MCF 10A (cell line): ENCODE data around the gene ASAP3. TPM values are rescaled to one million over a fixed set of nuclear protein-coding genes. Genes with fewer than 3 reads are reported as not detected.

Experiments used
- BruUV-seq: library from RNA; stranded (reverse); fragments of 400-500 nt; replicated peaks from 2 replicates; lab custom pipeline; 2021; lab: Mats Ljungman, UMichigan
- CTCF ChIA-PET: fragments of 300-600 bp; sonication (Branson Sonifier 250); formaldehyde crosslinking; extraction: SDS; loops from one replicate; lab custom pipeline; 2021; ENCODE audit warnings: antibody characterized with exemption, inconsistent platforms; lab: Yijun Ruan, JAX
- POLR2A ChIA-PET: fragments of 300-600, 350-650 bp; sonication (Branson Sonifier 250); formaldehyde crosslinking; extraction: SDS; loops from one replicate; lab custom pipeline; 2020; ENCODE audit warnings: antibody characterized with exemption, inconsistent platforms; lab: Yijun Ruan, JAX
- DNase-seq: peaks from one replicate; pipeline ENCODE4 v3.0.0-alpha.2; 2018; ENCODE audit not compliant: unreplicated experiment
- H3K27ac Mint-ChIP-seq: one replicate; pipeline ENCODE4 v1.8.0; 2022; ENCODE audit warnings: mild to moderate bottlenecking, low read depth, mixed read lengths; ENCODE audit not compliant: unreplicated experiment
- H3K27me3 Mint-ChIP-seq: one replicate; pipeline ENCODE4 v1.8.0; 2022; ENCODE audit warnings: mixed read lengths; ENCODE audit not compliant: insufficient read depth, unreplicated experiment
- H3K36me3 Mint-ChIP-seq: one replicate; pipeline ENCODE4 v1.8.0; 2022; ENCODE audit warnings: mild to moderate bottlenecking, moderate library complexity, mixed read lengths; ENCODE audit not compliant: insufficient read depth, unreplicated experiment
- H3K4me1 Mint-ChIP-seq: one replicate; pipeline ENCODE4 v1.8.0; 2022; ENCODE audit warnings: mixed read lengths; ENCODE audit not compliant: insufficient read depth, unreplicated experiment
- H3K4me3 Mint-ChIP-seq: one replicate; pipeline ENCODE4 v1.8.0; 2022; ENCODE audit warnings: mild to moderate bottlenecking, moderate library complexity, mixed read lengths; ENCODE audit not compliant: unreplicated experiment
- H3K9me3 Mint-ChIP-seq: one replicate; pipeline ENCODE4 v1.8.0; 2022; ENCODE audit warnings: mixed read lengths; ENCODE audit not compliant: unreplicated experiment
- CTCF ChIP-seq: fragments of 200-600 bp; IDR thresholded peaks from one replicate; pipeline ENCODE4 v1.8.0; 2022; ENCODE audit warnings: antibody characterized with exemption, mild to moderate bottlenecking; ENCODE audit not compliant: unreplicated experiment
- intact Hi-C: fragments of 100-400 bp; cut with micrococcal nuclease; formaldehyde crosslinking; loops from 2 replicates; pipeline ENCODE4 v1.14.1; 2022
- total RNA-seq: library from RNA; stranded (reverse); gene quantifications from 2 replicates; pipeline ENCODE4 v1.2.3, GENCODE V29; 2022

ASAP3 gene
- total RNA-seq, 1 experiment from 2014 or later: 11.1 TPM

GRCh38 chr1:23400324-23401114, 83.5 kb downstream of the ASAP3 start:
- H3K36me3 Mint-ChIP-seq: no peaks in the 10 kb centered on the region
- no TSS peak for BruUV-seq
- intact Hi-C loops: loop anchor here (5.0 to 10.0 kb wide), 3 partner anchors 77 to 296 kb away; no protein-coding TSS in a partner anchor
- H3K27ac Mint-ChIP-seq: no peak overlapping the region
- H3K27me3 Mint-ChIP-seq: no peaks in the 10 kb centered on the region
- H3K9me3 Mint-ChIP-seq: no peaks in the 10 kb centered on the region
- DNase-seq: peak; percentile 65
- no peak overlapping the region for H3K4me3 Mint-ChIP-seq
- POLR2A ChIA-PET: interaction anchor here (0.6 to 6.1 kb wide), 5 partner anchors 15 to 73 kb away, joined by 3 to 247 read pairs (median 65); partner anchors contain the start of genes HNRNPR and ZNF436
- TF ChIP-seq CTCF: no peak
- peaks cover 31% of the 10 kb centered on the region for H3K4me1 Mint-ChIP-seq
- CTCF ChIA-PET: interaction anchor here (0.7 to 0.8 kb wide), 2 partner anchors 12 to 82 kb away, joined by 3 to 4 read pairs; no protein-coding TSS in a partner anchor

GRCh38 chr1:23399229-23399628, 84.8 kb downstream of the ASAP3 start:
- intact Hi-C loops: no loop called here
- CTCF ChIA-PET: no interaction called here
- POLR2A ChIA-PET: interaction anchor here (5.7 kb wide), 1 partner anchor 13 kb away, joined by 65 read pairs; no protein-coding TSS in a partner anchor
- Mint-ChIP-seq H3K27me3 (no peaks in the 10 kb centered on the region), H3K36me3 (no peaks in the 10 kb centered on the region), H3K27ac (no peak overlapping the region), H3K4me3 (no peak overlapping the region), H3K4me1 (peaks cover 28% of the 10 kb centered on the region), H3K9me3 (no peaks in the 10 kb centered on the region)
- no peak for TF ChIP-seq CTCF
- BruUV-seq: no TSS peak
- no peak for DNase-seq

GRCh38 chr1:23397908-23398307, 86.1 kb downstream of the ASAP3 start:
- no peaks in the 10 kb centered on the region for H3K9me3 Mint-ChIP-seq
- no peak for TF ChIP-seq CTCF
- DNase-seq: no peak
- CTCF ChIA-PET: no interaction called here
- no peak overlapping the region for H3K27ac Mint-ChIP-seq
- no peaks in the 10 kb centered on the region for H3K27me3 Mint-ChIP-seq
- no peak overlapping the region for H3K4me3 Mint-ChIP-seq
- BruUV-seq: no TSS peak
- intact Hi-C loops: no loop called here
- POLR2A ChIA-PET: no interaction called here
- H3K36me3 Mint-ChIP-seq: no peaks in the 10 kb centered on the region
- peaks cover 14% of the 10 kb centered on the region for H3K4me1 Mint-ChIP-seq

- Mint-ChIP-seq H3K4me1 (peaks cover 6% of the 10 kb centered on the region), H3K9me3 (no peaks in the 10 kb centered on the region), H3K36me3 (no peaks in the 10 kb centered on the region), H3K27ac (no peak overlapping the region), H3K4me3 (no peak overlapping the region), H3K27me3 (no peaks in the 10 kb centered on the region)
- CTCF ChIA-PET: no interaction called here
- POLR2A ChIA-PET: interaction anchor here (1.0 kb wide), 1 partner anchor 19 kb away, joined by 3 read pairs; no protein-coding TSS in a partner anchor
- no TSS peak for BruUV-seq
- intact Hi-C loops: no loop called here
- no peak for TF ChIP-seq CTCF
- no peak for DNase-seq
These were observed 87.6 kb downstream of the ASAP3 start for GRCh38 chr1:23396380-23396779.
